DND-41 (cell line): ENCODE measurements around the gene ACAA1.

Experiments
- ATAC-seq: fragments of 200-7000 bp; cut with Tn5 transposase; 3 replicates; pipeline ENCODE4 v1.9.1; 2021; ENCODE audit warnings: low read depth; ENCODE audit not compliant: insufficient read depth
- DNase-seq: peaks from one replicate; pipeline ENCODE4 v3.0.0-alpha.2; 2020
- H2AFZ ChIP-seq: 2 replicates; pipeline ENCODE4 v1.6.0; 2012; ENCODE audit warnings: low read depth, low read length
- H3K27ac ChIP-seq: 2 replicates; pipeline ENCODE4 v1.5.1; 2012; ENCODE audit warnings: low read length, inconsistent platforms
- H3K27me3 ChIP-seq: fragments of 200-600 bp; sonication (generic); 2 replicates; pipeline ENCODE4 v1.6.0; 2012; ENCODE audit warnings: low read length, mild to moderate bottlenecking, inconsistent platforms; ENCODE audit not compliant: insufficient read depth, poor library complexity
- H3K36me3 ChIP-seq: 2 replicates; pipeline ENCODE4 v1.5.1; 2012; ENCODE audit warnings: low read length, inconsistent platforms; ENCODE audit not compliant: insufficient read depth
- H3K4me1 ChIP-seq: 2 replicates; pipeline ENCODE4 v1.5.1; 2012; ENCODE audit warnings: mild to moderate bottlenecking, low read length; ENCODE audit not compliant: insufficient read depth
- H3K4me2 ChIP-seq: 2 replicates; pipeline ENCODE4 v1.6.0; 2012; ENCODE audit warnings: mild to moderate bottlenecking, moderate library complexity, low read length, inconsistent platforms; ENCODE audit not compliant: insufficient read depth
- H3K4me3 ChIP-seq, 2 experiments: fragments of 200-600 bp in 1 of 2; shearing (Covaris generic) in 1 of 2; 2 replicates each; pipeline ENCODE4 v1.5.1; 2012 to 2016; ENCODE audit warnings: inconsistent platforms in 2 of 2, low read length in 2 of 2, mild to moderate bottlenecking in 2 of 2, low read depth in 1 of 2, moderate library complexity in 1 of 2
- H3K79me2 ChIP-seq: 2 replicates; pipeline ENCODE4 v1.6.0; 2012; ENCODE audit warnings: low read length, inconsistent platforms; ENCODE audit not compliant: insufficient read depth
- H3K9ac ChIP-seq: 2 replicates; pipeline ENCODE4 v1.6.0; 2012; ENCODE audit warnings: low read depth, mild to moderate bottlenecking, inconsistent platforms, low read length, moderate library complexity
- H3K9me3 ChIP-seq: 2 replicates; pipeline ENCODE4 v1.5.1; 2012; ENCODE audit warnings: low read length, moderate library complexity, mild to moderate bottlenecking, inconsistent platforms; ENCODE audit not compliant: insufficient read depth, severe bottlenecking
- H4K20me1 ChIP-seq: 2 replicates; pipeline ENCODE4 v1.6.0; 2012; ENCODE audit warnings: low read length; ENCODE audit not compliant: insufficient read depth
- CTCF ChIP-seq: IDR thresholded peaks from 2 replicates; pipeline ENCODE4 v1.5.1; 2012; ENCODE audit warnings: borderline replicate concordance, low read length, moderate library complexity, mild to moderate bottlenecking; ENCODE audit not compliant: poor library complexity, severe bottlenecking; ENCODE audit errors: extremely low read depth
- EZH2 ChIP-seq: IDR thresholded peaks from 3 replicates; pipeline ENCODE4 v1.6.1; 2012; ENCODE audit warnings: borderline replicate concordance, low read depth, mild to moderate bottlenecking, moderate library complexity, low read length, inconsistent platforms; ENCODE audit not compliant: severe bottlenecking

The ACAA1 gene

GRCh38 chr3:38105525-38105924, 31.4 kb downstream of the ACAA1 start:
- Histone ChIP-seq H3K4me2 (no peak overlapping the region), H3K79me2 (no peaks in the 10 kb centered on the region), H2AFZ (no peak overlapping the region), H3K27ac (no peak overlapping the region), H3K36me3 (no peaks in the 10 kb centered on the region), H3K27me3 (peaks cover 9% of the 10 kb centered on the region), H3K4me3 (no peak overlapping the region), H4K20me1 (no peaks in the 10 kb centered on the region), H3K9ac (no peak overlapping the region), H3K4me1 (no peaks in the 10 kb centered on the region), H3K9me3 (peaks cover 2% of the 10 kb centered on the region)
- TF ChIP-seq EZH2 (no peak), CTCF (no peak)
- ATAC-seq (no peak), DNase-seq (no peak)

- Histone ChIP-seq H3K79me2 (no peaks in the 10 kb centered on the region), H3K27me3 (peaks cover 29% of the 10 kb centered on the region), H4K20me1 (no peaks in the 10 kb centered on the region), H3K4me1 (no peaks in the 10 kb centered on the region), H3K36me3 (no peaks in the 10 kb centered on the region), H2AFZ (no peak overlapping the region), H3K4me3 (no peak overlapping the region), H3K9me3 (peaks cover 2% of the 10 kb centered on the region), H3K27ac (no peak overlapping the region), H3K4me2 (no peak overlapping the region), H3K9ac (no peak overlapping the region)
- no peak for ATAC-seq
- no peak for TF ChIP-seq EZH2
- no peak for TF ChIP-seq CTCF
- no peak for DNase-seq
Observed at GRCh38 chr3:38102444-38102814, 34.5 kb downstream of the ACAA1 start.

GRCh38 chr3:38101811-38102443, 35.0 kb downstream of the ACAA1 start:
- H4K20me1 ChIP-seq, result no peaks in the 10 kb centered on the region
- no peaks in the 10 kb centered on the region for H3K4me1 ChIP-seq
- H3K79me2 ChIP-seq, result no peaks in the 10 kb centered on the region
- ATAC-seq (no peak), DNase-seq (no peak)
- TF ChIP-seq EZH2 (no peak), CTCF (no peak)
- no peak overlapping the region for H3K9ac ChIP-seq
- H3K36me3 ChIP-seq, result no peaks in the 10 kb centered on the region
- no peak overlapping the region for H3K27ac ChIP-seq
- no peak overlapping the region for H2AFZ ChIP-seq
- no peak overlapping the region for H3K4me2 ChIP-seq
- H3K27me3 ChIP-seq, result peaks cover 33% of the 10 kb centered on the region
- peaks cover 2% of the 10 kb centered on the region for H3K9me3 ChIP-seq
- no peak overlapping the region for H3K4me3 ChIP-seq

GRCh38 chr3:38100498-38100897, 36.4 kb downstream of the ACAA1 start:
- DNase-seq, result no peak
- H3K27ac ChIP-seq, result no peak overlapping the region
- H3K79me2 ChIP-seq, result no peaks in the 10 kb centered on the region
- no peak overlapping the region for H3K4me3 ChIP-seq
- H3K4me2 ChIP-seq, result no peak overlapping the region
- no peak overlapping the region for H3K9ac ChIP-seq
- no peaks in the 10 kb centered on the region for H4K20me1 ChIP-seq
- no peaks in the 10 kb centered on the region for H3K9me3 ChIP-seq
- no peaks in the 10 kb centered on the region for H3K36me3 ChIP-seq
- TF ChIP-seq CTCF, result no peak
- TF ChIP-seq EZH2, result no peak
- H2AFZ ChIP-seq, result no peak overlapping the region
- H3K27me3 ChIP-seq, result peaks cover 41% of the 10 kb centered on the region
- H3K4me1 ChIP-seq, result no peaks in the 10 kb centered on the region
- no peak for ATAC-seq
